SK-N-MC (cell line): ENCODE results near the gene SCLT1.

Source experiments
- EZH2 ChIP-seq: fragments of 200-600 bp; sonication (generic); IDR thresholded peaks from one replicate; pipeline ENCODE4 v1.6.1; 2017; ENCODE audit warnings: antibody characterized with exemption
- FOXP2 ChIP-seq: optimal IDR thresholded peaks from 2 replicates; pipeline ENCODE3; 2011; ENCODE audit warnings: mild to moderate bottlenecking, moderate library complexity; ENCODE audit not compliant: insufficient read depth; ENCODE audit errors: extremely low read length, control extremely low read depth
- POLR2AphosphoS5 ChIP-seq: IDR thresholded peaks from 2 replicates; pipeline ENCODE4 v1.6.1; 2012; ENCODE audit warnings: mild to moderate bottlenecking, low read depth, low read length, borderline replicate concordance

DNA sequence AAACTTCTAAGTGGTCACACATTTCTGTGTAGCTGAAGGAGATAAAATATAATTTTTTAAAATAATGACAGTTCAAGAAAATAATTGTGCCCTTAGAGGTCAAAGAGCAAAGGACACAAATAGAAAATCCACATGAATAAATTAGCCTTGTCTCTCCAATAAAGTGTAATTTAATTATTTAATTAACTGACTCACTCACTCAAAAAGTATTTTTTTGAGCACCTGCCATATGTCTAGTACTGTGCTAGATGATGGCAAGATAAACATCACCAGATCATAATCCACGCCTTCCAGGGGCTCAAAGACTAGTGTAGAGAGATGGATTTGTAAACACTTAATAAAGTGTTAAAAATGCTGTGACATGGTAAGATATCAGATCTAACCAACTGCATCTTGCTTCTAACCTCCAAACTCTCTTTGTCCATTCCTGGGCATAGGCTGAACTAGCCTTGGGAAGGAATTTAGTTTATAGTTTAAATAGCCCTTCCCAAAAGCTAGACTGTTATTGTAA, 112.5 kb downstream of the SCLT1 start:
- no peak for TF ChIP-seq POLR2AphosphoS5
- TF ChIP-seq EZH2: no peak
- no peak for TF ChIP-seq FOXP2
